GM23248 (cell line): ENCODE results near the gene ZNF385D.

Experiments
- EZH2 ChIP-seq: fragments of 200-600 bp; sonication (generic); IDR thresholded peaks from 2 replicates; pipeline ENCODE4 v1.6.1; 2018; ENCODE audit warnings: antibody characterized with exemption, mild to moderate bottlenecking; ENCODE audit not compliant: insufficient read depth, poor library complexity, severe bottlenecking
- EZH2phosphoT487 ChIP-seq: fragments of 200-600 bp; sonication (generic); IDR thresholded peaks from 2 replicates; pipeline ENCODE4 v1.6.1; 2018; ENCODE audit warnings: antibody characterized with exemption, moderate library complexity, mild to moderate bottlenecking, low read depth; ENCODE audit not compliant: insufficient read depth

DNA sequence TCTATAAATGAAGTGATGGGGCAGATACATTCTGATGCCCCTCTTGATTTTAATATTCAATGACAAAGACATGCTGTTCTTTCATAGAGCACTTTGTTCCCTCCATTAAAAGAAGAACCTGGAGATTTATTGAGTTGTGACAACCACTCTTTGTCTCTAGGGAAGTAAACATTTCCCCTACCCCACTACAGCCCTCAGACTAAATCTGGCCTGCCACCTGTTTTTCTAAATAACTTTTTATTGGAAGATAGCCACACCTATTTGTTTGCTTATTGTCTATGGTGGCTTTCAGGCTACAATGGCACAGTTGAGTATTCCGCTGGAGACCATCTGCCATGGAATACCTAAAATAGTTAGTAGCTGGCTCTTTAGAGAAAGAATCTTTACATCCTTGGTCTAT is 41.2 kb upstream of the ZNF385D start:
- TF ChIP-seq EZH2 (no peak), EZH2phosphoT487 (no peak)
